Gastroesophageal sphincter (tissue), 3 donors: Measurements from ENCODE around the gene CLEC7A.

Experiments used
- CTCF ChIP-seq, 4 experiments: fragments of 200-600 bp in 2 of 4; fragments of 450-650 bp in 2 of 4; sonication (generic) in 1 of 4; IDR thresholded peaks; one replicate each; pipeline ENCODE4 v1.5.1; 2017 to 2019; ENCODE audit warnings: antibody characterized with exemption in 4 of 4, mild to moderate bottlenecking in 2 of 4, moderate library complexity in 2 of 4
- EP300 ChIP-seq: sonication (generic); formaldehyde crosslinking; IDR thresholded peaks from one replicate; pipeline ENCODE4 v1.6.1; 2017; ENCODE audit warnings: antibody characterized with exemption, mild to moderate bottlenecking
- POLR2A ChIP-seq, 2 donors: fragments of 450-650 bp; IDR thresholded peaks; one replicate each; pipeline ENCODE4 v1.6.1; 2017; ENCODE audit warnings: antibody characterized with exemption in 2 of 2, mild to moderate bottlenecking in 2 of 2, moderate library complexity in 1 of 2
- POLR2AphosphoS5 ChIP-seq: sonication (generic); formaldehyde crosslinking; IDR thresholded peaks from one replicate; pipeline ENCODE4 v1.6.1; 2017; ENCODE audit warnings: antibody characterized with exemption

DNA sequence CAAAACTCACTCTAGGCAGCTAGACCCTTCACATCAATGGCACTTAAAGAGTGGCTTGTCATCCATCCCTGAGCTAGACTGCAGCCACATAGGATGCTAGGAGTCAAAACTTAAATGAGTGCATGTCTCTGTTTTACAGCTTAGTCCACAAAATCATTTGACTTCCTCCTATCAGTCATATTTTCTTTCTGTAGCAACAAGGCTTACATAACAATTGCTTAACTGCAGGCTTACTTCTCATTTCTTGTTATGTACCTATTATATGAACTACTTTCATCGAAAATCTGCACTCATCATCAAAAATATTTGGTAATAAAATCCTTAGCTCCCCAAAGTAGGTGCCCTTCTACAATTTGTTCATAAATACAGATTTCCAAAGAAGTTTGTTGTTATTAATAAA, 61.4 kb downstream of the CLEC7A start:
- TF ChIP-seq CTCF (IDR thresholded peaks at IDR 0.05) (no peak), POLR2A (IDR thresholded peaks at IDR 0.05) (no peak), EP300 (no peak), POLR2AphosphoS5 (no peak)
